ENCODE measurements around the gene POU2F3.

Gene POU2F3

GRCh38 chr11:120223793-120224192, 16.1 kb upstream of the POU2F3 start:
- no peaks in the 10 kb centered on the region for H3K36me3 ChIP-seq (replicated peaks; ENCODE audit: low read depth, low read length)
- H3K4me2 ChIP-seq (ENCODE audit: low read length) = no peak overlapping the region
- no peak overlapping the region for H3K9ac ChIP-seq (ENCODE audit: low read length)
- no peaks in the 10 kb centered on the region for H4K20me1 ChIP-seq (ENCODE audit: insufficient read depth, low read length)
- H3K27me3 ChIP-seq (ENCODE audit: low read depth, low read length) = no peaks in the 10 kb centered on the region
- H2AFZ ChIP-seq (ENCODE audit: low read depth, low read length) = no peak overlapping the region
- no peak overlapping the region for H3K4me3 ChIP-seq (ENCODE audit: low read length)
- TF ChIP-seq EZH2phosphoT487 (IDR thresholded peaks at IDR 0.05; ENCODE audit: low read depth) = no peak
- TF ChIP-seq CTCF (IDR thresholded peaks at IDR 0.05; ENCODE audit: low read depth, low read length) = no peak
- H3K27ac ChIP-seq (ENCODE audit: low read length) = no peak overlapping the region
- H3K9me3 ChIP-seq (ENCODE audit: insufficient read depth, low read length) = no peaks in the 10 kb centered on the region
- H3K79me2 ChIP-seq (ENCODE audit: low read length) = no peaks in the 10 kb centered on the region
- peaks cover 15% of the 10 kb centered on the region for H3K4me1 ChIP-seq (ENCODE audit: low read length)

- TF ChIP-seq EZH2phosphoT487 (IDR thresholded peaks at IDR 0.05; ENCODE audit: low read depth) (no peak), CTCF (IDR thresholded peaks at IDR 0.05; ENCODE audit: low read depth, low read length) (no peak)
- H3K36me3 ChIP-seq (replicated peaks; ENCODE audit: low read depth, low read length) = no peaks in the 10 kb centered on the region
- H3K27me3 ChIP-seq (ENCODE audit: low read depth, low read length) = no peaks in the 10 kb centered on the region
- no peak overlapping the region for H3K9ac ChIP-seq (ENCODE audit: low read length)
- H4K20me1 ChIP-seq (ENCODE audit: insufficient read depth, low read length) = no peaks in the 10 kb centered on the region
- H3K4me3 ChIP-seq (ENCODE audit: low read length) = no peak overlapping the region
- H3K9me3 ChIP-seq (ENCODE audit: insufficient read depth, low read length) = no peaks in the 10 kb centered on the region
- H3K4me1 ChIP-seq (ENCODE audit: low read length) = peaks cover 15% of the 10 kb centered on the region
- no peak overlapping the region for H3K4me2 ChIP-seq (ENCODE audit: low read length)
- no peak overlapping the region for H3K27ac ChIP-seq (ENCODE audit: low read length)
- no peaks in the 10 kb centered on the region for H3K79me2 ChIP-seq (ENCODE audit: low read length)
- H2AFZ ChIP-seq (ENCODE audit: low read depth, low read length) = no peak overlapping the region
These were observed 15.6 kb upstream of the POU2F3 start for GRCh38 chr11:120224361-120224760.

GRCh38 chr11:120224972-120225909, 14.7 kb upstream of the POU2F3 start:
- H4K20me1 ChIP-seq (ENCODE audit: insufficient read depth, low read length) = no peaks in the 10 kb centered on the region
- no peak overlapping the region for H3K4me2 ChIP-seq (ENCODE audit: low read length)
- no peak overlapping the region for H3K27ac ChIP-seq (ENCODE audit: low read length)
- no peaks in the 10 kb centered on the region for H3K9me3 ChIP-seq (ENCODE audit: insufficient read depth, low read length)
- no peak for TF ChIP-seq CTCF (IDR thresholded peaks at IDR 0.05; ENCODE audit: low read depth, low read length)
- no peak for TF ChIP-seq EZH2phosphoT487 (IDR thresholded peaks at IDR 0.05; ENCODE audit: low read depth)
- no peak overlapping the region for H3K4me3 ChIP-seq (ENCODE audit: low read length)
- no peaks in the 10 kb centered on the region for H3K36me3 ChIP-seq (replicated peaks; ENCODE audit: low read depth, low read length)
- H3K9ac ChIP-seq (ENCODE audit: low read length) = no peak overlapping the region
- H3K27me3 ChIP-seq (ENCODE audit: low read depth, low read length) = no peaks in the 10 kb centered on the region
- no peaks in the 10 kb centered on the region for H3K79me2 ChIP-seq (ENCODE audit: low read length)
- H3K4me1 ChIP-seq (ENCODE audit: low read length) = peaks cover 15% of the 10 kb centered on the region
- H2AFZ ChIP-seq (ENCODE audit: low read depth, low read length) = no peak overlapping the region

- no peak overlapping the region for H3K4me3 ChIP-seq (ENCODE audit: low read length)
- H3K27me3 ChIP-seq (ENCODE audit: low read depth, low read length) = peaks cover 2% of the 10 kb centered on the region; the same call in 1 of the 2 replicates
- H3K4me2 ChIP-seq (ENCODE audit: low read length) = no peak overlapping the region
- no peaks in the 10 kb centered on the region for H4K20me1 ChIP-seq (ENCODE audit: insufficient read depth, low read length)
- H2AFZ ChIP-seq (ENCODE audit: low read depth, low read length) = no peak overlapping the region
- TF ChIP-seq CTCF (IDR thresholded peaks at IDR 0.05; ENCODE audit: low read depth, low read length) = no peak
- TF ChIP-seq EZH2phosphoT487 (IDR thresholded peaks at IDR 0.05; ENCODE audit: low read depth) = no peak
- H3K9me3 ChIP-seq (ENCODE audit: insufficient read depth, low read length) = no peaks in the 10 kb centered on the region
- no peak overlapping the region for H3K9ac ChIP-seq (ENCODE audit: low read length)
- no peak overlapping the region for H3K27ac ChIP-seq (ENCODE audit: low read length)
- H3K36me3 ChIP-seq (replicated peaks; ENCODE audit: low read depth, low read length) = no peaks in the 10 kb centered on the region
- peaks cover 15% of the 10 kb centered on the region for H3K4me1 ChIP-seq (ENCODE audit: low read length)
- H3K79me2 ChIP-seq (ENCODE audit: low read length) = no peaks in the 10 kb centered on the region
These were observed 13.7 kb upstream of the POU2F3 start for GRCh38 chr11:120226242-120226641.
